Measurements from ENCODE around the gene ZNF45.

The ZNF45 gene

DNA sequence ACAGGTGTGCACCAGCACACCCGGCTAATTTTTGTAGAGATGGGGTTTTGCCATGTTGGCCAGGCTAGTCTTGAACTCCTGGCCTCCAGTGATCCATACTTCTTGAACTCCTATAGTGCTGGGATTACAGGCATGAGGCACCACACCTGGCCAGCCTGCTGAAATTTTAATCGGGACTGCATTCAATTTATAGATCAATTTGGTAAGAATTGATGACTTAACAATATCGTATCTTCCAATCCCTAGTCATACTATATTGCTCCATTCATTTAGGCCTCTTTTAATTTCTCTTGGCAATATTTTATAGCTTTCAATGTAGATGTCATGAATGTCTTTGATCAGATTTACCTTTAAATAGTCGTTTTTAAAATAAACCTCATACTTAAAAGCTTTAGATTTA is 5.6 kb upstream of the ZNF45 start:
- in situ Hi-C loops (cut with MboI; ENCODE audit: low sequenced_read_pairs): no loop called here
- Histone ChIP-seq H3K27me3 (ENCODE audit: low read depth) (peaks cover 5% of the 10 kb centered on the region; the same call in 1 of the 2 replicates), H3K4me3 (no peak overlapping the region), H3K9me3 (peaks cover 3% of the 10 kb centered on the region), H3K36me3 (replicated peaks) (no peaks in the 10 kb centered on the region), H3K4me1 (peaks cover 3% of the 10 kb centered on the region; the same call in 1 of the 2 replicates)
- DNase-seq (ENCODE audit: low spot score in 2 of 2): no peak

DNA sequence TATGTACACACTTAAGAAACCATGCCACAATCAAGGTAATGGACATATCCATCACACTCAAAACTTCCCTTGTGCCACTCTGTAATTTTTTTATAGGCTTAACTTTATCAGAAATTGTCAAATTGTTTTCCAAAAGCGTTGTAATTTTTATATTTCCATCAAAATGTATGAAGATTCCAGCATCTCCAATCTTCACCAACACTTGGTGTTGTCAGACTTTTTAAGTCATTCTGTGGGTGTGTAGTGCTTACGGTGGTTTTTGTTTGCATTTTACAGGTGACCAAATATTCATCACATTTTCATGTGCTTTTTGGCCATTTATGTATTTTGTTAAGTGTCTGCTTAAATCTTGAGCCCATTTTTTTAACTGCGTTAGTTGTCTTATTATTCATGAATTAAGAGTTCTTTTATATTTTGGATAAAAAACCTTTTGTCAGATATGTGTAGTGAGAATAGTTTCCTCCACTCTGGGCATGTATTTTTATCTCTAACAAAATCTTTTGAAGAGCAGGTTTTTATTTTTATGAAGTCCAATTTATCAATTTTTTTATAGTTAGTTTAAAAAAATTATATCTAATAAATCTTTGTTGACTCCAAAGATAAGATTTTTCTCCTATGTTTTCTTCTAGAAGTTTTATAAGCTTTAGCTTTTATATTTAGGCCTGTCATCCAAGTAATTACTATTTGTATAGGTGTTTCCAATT is 4.6 kb upstream of the ZNF45 start:
- DNase-seq (ENCODE audit: low spot score in 2 of 2): no peak
- Histone ChIP-seq H3K4me3 (no peak overlapping the region), H3K4me1 (peaks cover 5% of the 10 kb centered on the region; the same call in 1 of the 2 replicates), H3K9me3 (peaks cover 3% of the 10 kb centered on the region), H3K27me3 (ENCODE audit: low read depth) (peaks cover 5% of the 10 kb centered on the region; the same call in 1 of the 2 replicates), H3K36me3 (replicated peaks) (no peaks in the 10 kb centered on the region)
- in situ Hi-C loops (cut with MboI; ENCODE audit: low sequenced_read_pairs): no loop called here

GRCh38 chr19:43936188-43936587 is 1.1 kb upstream of the ZNF45 start:
- in situ Hi-C loops (cut with MboI; ENCODE audit: low sequenced_read_pairs): no loop called here
- Histone ChIP-seq H3K4me1 (peaks cover 5% of the 10 kb centered on the region), H3K4me3 (no peak overlapping the region), H3K27me3 (ENCODE audit: low read depth) (no peaks in the 10 kb centered on the region), H3K9me3 (peaks cover 3% of the 10 kb centered on the region), H3K36me3 (replicated peaks) (peaks cover 18% of the 10 kb centered on the region)
- DNase-seq (ENCODE audit: low spot score in 2 of 2): no peak

DNA sequence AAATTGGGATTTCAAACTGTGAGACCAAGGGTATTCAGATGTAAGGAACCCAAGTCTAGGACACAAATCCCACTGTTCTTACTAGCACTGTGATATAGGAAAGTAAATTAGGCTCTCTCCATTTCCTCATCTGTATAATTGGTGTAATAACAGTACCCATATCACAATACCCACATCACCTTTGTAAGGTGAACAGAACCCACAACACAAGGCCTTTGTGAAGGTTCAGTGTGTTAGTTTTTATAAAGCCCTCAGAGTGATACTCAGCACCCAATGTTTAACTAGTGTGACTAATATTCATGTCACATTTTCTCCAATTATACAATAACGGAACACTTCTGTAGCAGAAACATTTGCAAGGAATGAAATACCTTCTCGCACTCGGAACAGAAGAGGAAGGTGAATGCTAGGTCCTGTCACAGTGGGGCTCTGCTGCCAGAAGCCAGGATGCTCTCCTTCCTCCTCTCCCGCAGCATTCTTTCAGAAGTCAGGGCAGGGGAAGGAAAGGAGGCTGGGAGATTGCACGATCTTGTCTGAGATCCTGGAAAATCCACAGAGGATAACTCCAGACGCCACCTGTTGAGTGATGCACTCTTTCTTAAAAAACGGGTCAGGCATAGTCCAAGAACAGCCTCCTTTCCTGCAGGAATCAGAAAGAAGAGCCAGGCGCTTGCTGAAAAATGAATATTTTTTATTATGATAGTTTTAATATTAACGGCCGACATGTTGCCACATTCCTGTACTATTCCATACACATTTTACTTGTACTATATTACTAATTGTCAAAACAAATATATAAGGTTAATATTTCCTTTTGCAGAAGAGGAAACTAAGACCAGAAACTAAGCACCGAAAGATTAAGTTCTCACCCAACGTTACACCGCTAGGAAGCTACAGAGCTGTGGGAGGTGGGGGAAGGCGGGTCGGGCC is 762 bp downstream of the ZNF45 start:
- Histone ChIP-seq H3K9me3 (no peaks in the 10 kb centered on the region; the same call in 1 of the 2 replicates), H3K36me3 (replicated peaks) (peaks cover 31% of the 10 kb centered on the region), H3K4me1 (peaks cover 5% of the 10 kb centered on the region), H3K4me3 (peak overlapping the region; percentile 83), H3K27me3 (ENCODE audit: low read depth) (no peaks in the 10 kb centered on the region)
- peak in 1 of 2 experiments; percentile 9 for DNase-seq (ENCODE audit: low spot score in 2 of 2)
- in situ Hi-C loops (cut with MboI; ENCODE audit: low sequenced_read_pairs): no loop called here

DNA sequence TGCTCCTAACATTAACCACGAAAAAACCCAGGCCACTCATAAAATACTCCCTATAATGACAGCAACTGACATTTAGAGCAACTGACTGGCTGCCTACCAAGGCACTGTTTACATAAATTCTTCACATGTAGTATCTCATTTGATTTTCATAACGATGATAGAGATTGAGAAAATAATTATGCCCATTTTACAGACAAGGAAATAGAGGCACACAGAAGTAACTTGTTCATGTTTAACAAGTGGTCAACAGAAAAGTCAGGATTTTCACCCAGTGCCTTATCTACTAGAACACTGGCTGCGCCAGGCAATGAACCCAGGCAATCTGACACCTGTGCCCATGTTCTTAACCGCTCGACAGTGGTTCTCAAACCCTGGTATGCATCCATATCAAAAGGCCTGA is 6.3 kb downstream of the ZNF45 start:
- H3K27me3 ChIP-seq (ENCODE audit: low read depth): no peaks in the 10 kb centered on the region
- DNase-seq (ENCODE audit: low spot score in 2 of 2): no peak
- no peak overlapping the region for H3K4me3 ChIP-seq
- H3K36me3 ChIP-seq (replicated peaks): peaks cover 64% of the 10 kb centered on the region
- no peaks in the 10 kb centered on the region for H3K9me3 ChIP-seq
- in situ Hi-C loops (cut with MboI; ENCODE audit: low sequenced_read_pairs): no loop called here
- H3K4me1 ChIP-seq: no peaks in the 10 kb centered on the region; the same call in none of the 2 replicates

DNA sequence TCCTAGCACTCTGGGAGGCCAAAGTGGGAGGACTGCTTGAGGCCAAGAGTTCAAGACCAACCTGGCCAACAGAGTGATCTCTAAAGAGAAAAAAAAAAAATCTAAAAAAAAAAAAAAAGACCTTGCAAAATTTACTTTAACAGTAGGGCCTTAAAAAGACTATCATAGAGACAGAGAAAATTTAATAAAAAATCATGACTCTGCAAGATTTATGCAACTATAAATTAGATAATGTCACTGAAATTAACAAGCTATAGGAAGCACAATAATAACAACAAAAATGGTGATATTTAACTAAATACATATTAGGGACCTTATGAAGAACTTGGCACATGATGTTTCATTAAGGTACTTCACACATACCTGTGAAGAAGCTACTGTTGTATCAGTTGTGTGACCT is 11.2 kb downstream of the ZNF45 start:
- no peaks in the 10 kb centered on the region for H3K9me3 ChIP-seq
- peaks cover 45% of the 10 kb centered on the region for H3K36me3 ChIP-seq (replicated peaks)
- no peaks in the 10 kb centered on the region for H3K4me1 ChIP-seq
- no peak for DNase-seq (ENCODE audit: low spot score in 2 of 2)
- in situ Hi-C loops (cut with MboI; ENCODE audit: low sequenced_read_pairs): no loop called here
- no peaks in the 10 kb centered on the region for H3K27me3 ChIP-seq (ENCODE audit: low read depth)
- no peak overlapping the region for H3K4me3 ChIP-seq

GRCh38 chr19:43914051-43914450 is 21.0 kb downstream of the ZNF45 start:
- no peak for DNase-seq (ENCODE audit: low spot score in 2 of 2)
- in situ Hi-C loops (cut with MboI; ENCODE audit: low sequenced_read_pairs): no loop called here
- Histone ChIP-seq H3K9me3 (peaks cover 7% of the 10 kb centered on the region), H3K4me3 (no peak overlapping the region), H3K36me3 (replicated peaks) (peaks cover 50% of the 10 kb centered on the region), H3K27me3 (ENCODE audit: low read depth) (no peaks in the 10 kb centered on the region), H3K4me1 (no peaks in the 10 kb centered on the region)

DNA sequence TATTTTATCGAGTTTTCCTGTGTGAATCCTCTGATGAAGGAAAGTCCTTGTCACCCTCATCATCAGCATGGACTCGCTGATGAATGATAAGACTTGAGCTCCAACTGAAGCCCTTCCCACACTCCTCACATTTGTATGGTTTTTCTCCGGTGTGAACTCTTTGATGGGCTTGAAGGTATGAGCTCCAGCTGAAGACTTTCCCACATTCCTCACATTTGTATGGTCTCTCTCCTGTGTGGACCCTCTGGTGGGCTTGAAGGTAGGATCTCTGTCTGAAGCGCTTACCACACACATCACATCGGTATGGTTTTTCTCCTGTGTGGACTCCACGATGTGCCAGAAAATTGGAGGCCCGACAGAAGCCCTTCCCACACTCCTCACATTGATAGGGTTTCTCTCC is 21.7 kb downstream of the ZNF45 start:
- Histone ChIP-seq H3K9me3 (peaks cover 7% of the 10 kb centered on the region), H3K27me3 (ENCODE audit: low read depth) (no peaks in the 10 kb centered on the region), H3K36me3 (replicated peaks) (peaks cover 43% of the 10 kb centered on the region), H3K4me3 (no peak overlapping the region), H3K4me1 (no peaks in the 10 kb centered on the region)
- in situ Hi-C loops (cut with MboI; ENCODE audit: low sequenced_read_pairs): no loop called here
- no peak for DNase-seq (ENCODE audit: low spot score in 2 of 2)

DNA sequence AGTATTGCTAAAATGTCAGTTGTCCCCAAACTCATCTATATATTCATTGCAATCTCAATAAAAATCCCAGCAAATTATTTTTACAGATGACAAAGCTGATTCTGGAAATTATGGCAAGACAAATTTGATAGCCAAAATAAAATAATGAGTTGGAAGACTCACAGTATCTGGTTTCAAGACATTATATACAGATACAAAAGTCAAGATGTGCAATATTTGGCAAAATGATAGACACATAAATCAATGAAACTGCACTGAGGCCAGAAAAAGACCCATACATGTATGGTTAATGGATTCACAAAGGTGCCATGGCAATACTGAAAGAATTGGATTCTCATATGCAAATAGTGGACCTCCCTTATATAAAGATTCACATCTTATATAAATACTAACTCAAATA is 24.2 kb downstream of the ZNF45 start:
- in situ Hi-C loops (cut with MboI; ENCODE audit: low sequenced_read_pairs): no loop called here
- peaks cover 21% of the 10 kb centered on the region for H3K36me3 ChIP-seq (replicated peaks)
- DNase-seq (ENCODE audit: low spot score in 2 of 2): no peak
- no peaks in the 10 kb centered on the region for H3K4me1 ChIP-seq
- peaks cover 7% of the 10 kb centered on the region for H3K9me3 ChIP-seq
- no peaks in the 10 kb centered on the region for H3K27me3 ChIP-seq (ENCODE audit: low read depth)
- H3K4me3 ChIP-seq: no peak overlapping the region

DNA sequence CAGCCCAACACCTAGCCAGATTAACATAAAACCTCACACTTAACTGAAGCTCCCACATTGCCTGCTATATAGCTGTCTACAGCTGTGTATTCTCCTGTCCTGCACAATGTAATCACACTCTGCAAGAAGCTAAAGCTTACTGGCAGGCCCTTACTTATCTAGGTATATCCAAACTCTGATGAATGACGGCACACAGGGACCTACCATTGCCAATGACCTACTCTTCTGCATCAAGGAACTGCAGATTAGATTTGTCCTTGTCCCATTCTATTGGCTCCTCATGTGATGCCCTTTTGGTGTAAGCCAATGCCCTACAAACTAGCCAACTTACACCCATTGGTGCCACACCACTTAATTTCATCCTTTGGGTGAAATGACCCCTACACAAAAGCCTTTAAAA is 26.4 kb downstream of the ZNF45 start:
- DNase-seq (ENCODE audit: low spot score in 2 of 2): no peak
- in situ Hi-C loops (cut with MboI; ENCODE audit: low sequenced_read_pairs): no loop called here
- Histone ChIP-seq H3K36me3 (replicated peaks) (no peaks in the 10 kb centered on the region), H3K27me3 (ENCODE audit: low read depth) (no peaks in the 10 kb centered on the region), H3K4me3 (no peak overlapping the region), H3K9me3 (no peaks in the 10 kb centered on the region), H3K4me1 (no peaks in the 10 kb centered on the region)

- no peaks in the 10 kb centered on the region for H3K27me3 ChIP-seq (ENCODE audit: low read depth)
- H3K36me3 ChIP-seq (replicated peaks): no peaks in the 10 kb centered on the region
- peaks cover 6% of the 10 kb centered on the region for H3K9me3 ChIP-seq
- in situ Hi-C loops (cut with MboI; ENCODE audit: low sequenced_read_pairs): no loop called here
- DNase-seq (ENCODE audit: low spot score in 2 of 2): no peak
- H3K4me1 ChIP-seq: no peaks in the 10 kb centered on the region
- H3K4me3 ChIP-seq: no peak overlapping the region
These were observed 28.3 kb downstream of the ZNF45 start for GRCh38 chr19:43906774-43907173.

DNA sequence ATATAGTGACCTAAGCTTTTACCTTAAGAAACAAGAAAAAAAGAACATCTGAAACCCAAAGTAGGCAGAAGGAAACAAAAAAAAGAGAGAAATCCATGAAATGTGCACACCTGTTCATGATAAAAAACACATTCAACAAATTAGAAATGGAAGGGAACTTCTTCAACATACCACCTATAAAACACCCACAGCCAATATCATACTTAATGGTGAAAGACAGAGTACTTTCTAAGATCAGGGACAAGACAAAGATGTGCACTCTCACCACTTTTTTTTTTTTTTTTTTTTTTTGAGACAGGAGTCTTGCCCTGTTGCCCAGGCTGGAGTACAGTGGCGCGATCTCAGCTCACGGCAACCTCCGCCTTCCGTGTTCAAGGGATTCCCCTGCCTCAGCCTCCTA is 29.2 kb downstream of the ZNF45 start:
- H3K4me1 ChIP-seq: no peaks in the 10 kb centered on the region
- peaks cover 6% of the 10 kb centered on the region for H3K9me3 ChIP-seq
- in situ Hi-C loops (cut with MboI; ENCODE audit: low sequenced_read_pairs): no loop called here
- no peak for DNase-seq (ENCODE audit: low spot score in 2 of 2)
- no peaks in the 10 kb centered on the region for H3K27me3 ChIP-seq (ENCODE audit: low read depth)
- H3K4me3 ChIP-seq: no peak overlapping the region
- no peaks in the 10 kb centered on the region for H3K36me3 ChIP-seq (replicated peaks)

DNA sequence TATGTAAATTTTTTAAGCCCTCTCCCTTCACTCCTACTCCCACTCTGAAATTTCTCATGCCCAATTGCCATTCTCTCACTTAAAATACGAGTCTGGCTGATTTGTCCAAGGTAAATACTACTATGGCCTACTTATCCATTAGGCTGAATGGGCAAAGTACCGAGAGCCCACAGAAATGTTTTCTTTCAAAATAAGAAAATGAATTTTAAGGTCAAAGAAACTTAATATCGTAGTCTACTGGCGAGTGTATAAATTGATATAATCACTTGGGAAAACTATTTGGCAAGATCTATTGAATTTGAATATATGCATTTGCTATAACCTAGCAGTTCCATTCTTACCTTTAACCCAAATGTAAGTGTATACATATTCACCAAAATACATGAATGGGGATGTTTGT is 32.7 kb downstream of the ZNF45 start:
- in situ Hi-C loops (cut with MboI; ENCODE audit: low sequenced_read_pairs): no loop called here
- Histone ChIP-seq H3K36me3 (replicated peaks) (no peaks in the 10 kb centered on the region; the same call in 1 of the 2 replicates), H3K9me3 (peaks cover 6% of the 10 kb centered on the region), H3K27me3 (ENCODE audit: low read depth) (no peaks in the 10 kb centered on the region), H3K4me1 (no peaks in the 10 kb centered on the region), H3K4me3 (no peak overlapping the region)
- no peak for DNase-seq (ENCODE audit: low spot score in 2 of 2)
